MM.1S (cell line): Measurements from ENCODE around the gene JAG1.

Source experiments
- CTCF ChIP-seq: fragments of 300-600 bp; sonication (generic); IDR thresholded peaks from 2 replicates; pipeline ENCODE4 v1.5.1; 2016; ENCODE audit warnings: antibody characterized with exemption, low read length, mixed read lengths
- EZH2 ChIP-seq: fragments of 300-600 bp; sonication (generic); optimal IDR thresholded peaks from 2 replicates; pipeline ENCODE3; 2017; ENCODE audit warnings: low read depth, mild to moderate bottlenecking, antibody characterized with exemption, low read length, mixed read lengths
- EZH2phosphoT487 ChIP-seq: fragments of 300-600 bp; sonication (generic); IDR thresholded peaks from 2 replicates; pipeline ENCODE4 v1.6.1; 2018; ENCODE audit warnings: antibody characterized with exemption, low read length

DNA sequence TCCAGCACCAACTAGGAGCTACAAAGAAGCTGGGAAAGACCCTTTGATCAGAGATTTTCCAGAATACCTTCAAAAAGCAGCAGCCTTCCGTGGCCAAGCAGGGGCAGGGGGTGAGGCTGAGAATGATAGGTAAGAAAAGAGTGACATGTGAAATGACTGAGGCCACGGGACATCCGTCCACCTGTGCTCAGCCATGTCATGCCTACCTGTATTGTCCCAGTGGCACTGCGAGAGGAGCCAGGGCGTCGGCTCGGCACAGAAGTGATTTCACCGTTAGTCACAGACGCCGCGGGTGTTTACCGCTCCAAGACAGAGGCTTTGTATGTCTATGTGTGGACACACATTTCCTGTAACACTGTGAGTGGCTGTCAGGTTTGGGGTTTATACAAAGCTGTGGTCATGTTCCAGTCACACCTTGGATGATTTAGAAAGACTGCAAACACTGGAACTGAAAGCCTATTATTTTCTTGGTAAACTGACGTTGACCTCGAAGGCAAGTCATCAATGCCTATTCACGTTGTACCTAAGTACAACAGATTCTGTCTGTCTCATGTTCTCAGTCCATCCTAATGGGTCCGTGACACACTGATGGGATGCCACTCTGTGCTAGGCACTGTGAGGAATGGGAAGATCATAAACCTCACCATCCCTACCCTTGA lies 32.1 kb upstream of the JAG1 start:
- TF ChIP-seq EZH2 (no peak), CTCF (no peak), EZH2phosphoT487 (no peak)
